ENCODE measurements around the gene DDRGK1.

DDRGK1 gene

GRCh38 chr20:3141757-3142156, 62.7 kb downstream of the DDRGK1 start:
- POLR2A ChIA-PET, result no interaction called here
- no peak for DNase-seq (ENCODE audit: low read depth, low spot score)
- CTCF ChIA-PET, result no interaction called here

More at GRCh38 chr20:3141757-3142156, 62.7 kb downstream of the DDRGK1 start:
- no peak overlapping the region for H3K4me3 ChIP-seq (ENCODE audit: low read depth, low read length)
- no peak for TF ChIP-seq CTCF (IDR thresholded peaks at IDR 0.05; ENCODE audit: insufficient read depth, low read length, missing control alignments)
